HG03196 (cell line): ENCODE results near the gene RAB12.
"Not testable (repeated sequence)": the region's sequence is repeated elsewhere in the genome, so short reads cannot be mapped to it uniquely, and the experiment has no call there.

Source experiments
- ATAC-seq: cut with Tn5 transposase; IDR thresholded peaks from one replicate; pipeline ENCODE4 v1.9.1; 2021; ENCODE audit not compliant: unreplicated experiment

Gene RAB12

DNA sequence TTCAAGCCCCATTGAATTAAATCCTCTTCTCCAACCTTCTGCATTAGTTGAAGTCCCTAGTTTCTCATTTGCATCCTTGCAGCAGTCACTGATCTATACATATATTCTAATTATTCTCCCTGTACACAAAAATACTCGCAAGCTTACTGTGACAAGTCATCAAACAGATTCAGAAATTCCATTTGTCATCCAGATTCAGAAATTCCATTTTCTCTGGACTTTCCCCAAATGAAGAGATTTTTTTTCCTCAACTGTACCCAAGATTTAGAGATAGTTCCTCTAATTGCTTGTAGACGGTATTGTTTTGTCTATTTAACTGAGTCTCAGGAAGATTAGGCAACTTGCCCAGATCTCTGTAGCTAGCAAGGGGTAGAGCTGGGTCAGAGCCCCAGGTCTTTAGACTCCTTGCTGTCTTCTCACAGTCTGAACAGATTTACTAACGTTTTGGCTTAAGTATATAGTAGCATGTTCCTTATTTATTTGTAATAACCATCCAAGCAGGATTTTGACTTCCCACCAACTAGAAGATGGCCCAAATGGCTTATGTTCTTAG is 34.2 kb downstream of the RAB12 start:
- no peak for ATAC-seq

GRCh38 chr18:8647359-8647758 is 38.1 kb downstream of the RAB12 start:
- ATAC-seq = not testable (repeated sequence)

DNA sequence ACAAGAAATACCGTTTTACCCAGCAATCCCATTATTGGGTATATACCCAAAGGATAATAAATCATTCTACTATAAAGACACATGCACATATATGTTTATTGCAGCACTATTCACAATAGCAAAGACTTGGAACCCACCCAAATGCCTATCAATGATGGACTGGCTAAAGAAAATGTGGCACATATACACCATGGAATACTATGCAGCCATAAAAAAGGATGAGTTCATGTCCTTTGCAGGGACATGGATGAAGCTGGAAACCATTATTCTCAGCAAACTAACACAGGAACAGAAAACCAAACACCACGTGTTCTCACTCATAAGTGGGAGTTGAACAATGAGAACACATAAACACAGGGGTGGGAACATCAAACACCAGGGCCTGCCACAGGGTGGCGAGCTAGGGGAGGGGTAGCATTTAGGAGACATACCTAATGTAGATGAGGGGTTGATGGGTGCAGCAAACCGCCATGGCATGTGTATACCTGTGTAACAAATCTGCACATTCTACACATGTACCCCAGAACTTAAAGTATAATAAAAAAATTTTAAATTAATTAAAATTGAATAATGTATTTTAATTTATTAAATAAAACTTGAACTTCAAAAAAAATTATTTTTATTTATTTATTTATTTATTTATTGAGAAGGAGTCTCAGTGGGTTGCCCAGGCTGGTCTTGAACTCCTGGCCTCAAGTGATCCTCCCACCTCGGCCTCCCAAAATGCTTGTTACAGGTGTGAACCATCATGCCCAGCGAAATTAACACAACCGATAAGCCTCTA is 42.4 kb downstream of the RAB12 start:
- not testable (repeated sequence) for ATAC-seq

DNA sequence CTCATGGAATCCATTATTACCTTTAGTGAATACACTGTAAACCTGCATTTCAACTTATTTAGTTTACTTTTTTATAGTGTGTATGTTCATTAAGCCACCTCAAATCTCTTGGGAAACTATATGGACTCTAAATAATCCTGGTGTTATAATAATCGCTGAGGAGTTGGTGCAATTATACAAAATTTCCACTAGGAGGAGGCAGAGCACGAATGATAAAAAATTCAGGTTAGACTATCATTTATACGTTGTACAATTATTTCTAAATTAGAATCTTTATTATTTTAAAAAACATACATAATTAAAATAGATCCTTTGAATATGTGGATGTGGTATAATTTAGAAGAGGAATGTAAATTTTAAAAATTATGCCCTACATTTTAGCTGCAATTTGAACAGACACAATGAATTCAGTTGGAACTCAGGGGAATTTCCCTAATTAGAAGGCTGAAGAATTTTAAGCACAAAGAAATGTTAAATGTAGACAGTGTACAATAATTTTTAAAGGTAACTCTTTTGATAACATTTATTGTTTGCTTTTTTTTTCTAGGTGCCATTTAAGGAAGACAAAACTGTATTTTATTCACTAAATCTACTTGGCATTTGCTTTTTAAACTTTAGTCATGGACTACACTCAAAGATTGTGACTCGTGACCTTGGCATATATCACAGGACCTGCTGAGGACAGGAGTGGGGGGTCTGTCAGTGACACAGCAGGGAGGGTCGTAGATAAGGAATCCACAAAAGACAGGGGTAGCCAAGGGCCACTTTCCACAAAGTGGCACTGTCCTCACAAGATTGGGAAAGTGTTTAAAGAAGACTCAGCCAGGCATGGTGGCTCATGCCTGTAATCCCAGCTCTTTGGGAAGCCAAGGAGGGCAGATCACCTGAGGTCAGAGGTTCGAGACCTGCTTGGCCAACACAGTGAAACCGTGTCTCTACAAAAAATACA is 45.5 kb downstream of the RAB12 start:
- no peak for ATAC-seq

DNA sequence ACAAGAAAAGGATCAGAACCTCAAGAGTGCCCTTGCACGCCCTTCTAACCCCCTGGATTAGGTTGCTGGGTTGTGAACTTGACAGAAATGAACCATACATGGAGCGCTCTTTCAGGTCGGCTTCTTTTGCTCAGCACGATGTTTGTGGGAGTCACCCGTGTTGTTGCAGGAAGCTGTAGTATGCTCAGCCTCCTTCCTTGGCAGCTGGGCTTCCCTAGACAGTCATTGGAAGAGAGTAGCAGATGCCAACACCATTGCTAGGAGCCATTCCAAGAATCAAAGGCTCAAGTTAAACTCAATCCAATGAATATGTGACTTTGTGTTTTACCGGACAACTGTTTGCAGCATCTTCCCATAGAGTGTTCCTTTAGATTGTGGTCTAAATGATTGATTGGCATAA is 47.0 kb downstream of the RAB12 start:
- ATAC-seq = no peak

DNA sequence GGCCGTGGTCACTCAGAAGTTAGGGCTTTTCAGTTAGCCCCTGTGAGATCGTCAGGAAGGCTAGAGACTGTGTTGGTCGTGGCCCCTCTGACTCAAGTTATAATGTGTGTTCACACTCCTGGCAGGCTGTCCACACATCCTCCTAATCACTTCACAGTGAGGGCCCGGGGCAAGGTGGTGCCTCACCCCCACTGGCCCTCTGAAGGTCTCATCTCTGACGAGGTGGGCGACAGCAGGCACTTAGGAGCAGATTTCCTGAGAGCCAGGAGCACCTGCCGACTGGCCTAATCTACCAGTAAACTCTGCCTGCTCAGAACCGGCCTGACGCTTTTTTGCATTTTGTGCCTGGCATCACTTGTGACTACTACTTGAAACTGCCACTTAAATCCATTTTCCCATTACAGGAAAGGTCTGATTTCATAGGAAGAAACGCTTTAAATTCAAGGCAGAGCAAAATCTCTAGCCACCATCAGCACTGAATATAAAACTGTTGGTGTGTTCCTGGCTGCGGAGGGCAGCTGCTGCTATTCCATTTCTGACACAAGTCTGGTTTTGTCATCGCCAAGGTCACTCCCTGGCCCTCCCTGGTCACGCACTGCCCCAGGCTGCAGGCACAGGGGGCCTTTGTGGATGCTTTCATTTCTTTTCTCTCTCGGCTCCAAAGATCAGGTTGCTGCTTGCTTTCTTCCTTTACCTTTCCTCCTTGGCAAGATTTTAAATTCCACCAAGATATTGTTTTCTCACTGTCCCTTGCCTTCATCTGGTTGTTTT is 48.0 kb downstream of the RAB12 start:
- no peak for ATAC-seq

DNA sequence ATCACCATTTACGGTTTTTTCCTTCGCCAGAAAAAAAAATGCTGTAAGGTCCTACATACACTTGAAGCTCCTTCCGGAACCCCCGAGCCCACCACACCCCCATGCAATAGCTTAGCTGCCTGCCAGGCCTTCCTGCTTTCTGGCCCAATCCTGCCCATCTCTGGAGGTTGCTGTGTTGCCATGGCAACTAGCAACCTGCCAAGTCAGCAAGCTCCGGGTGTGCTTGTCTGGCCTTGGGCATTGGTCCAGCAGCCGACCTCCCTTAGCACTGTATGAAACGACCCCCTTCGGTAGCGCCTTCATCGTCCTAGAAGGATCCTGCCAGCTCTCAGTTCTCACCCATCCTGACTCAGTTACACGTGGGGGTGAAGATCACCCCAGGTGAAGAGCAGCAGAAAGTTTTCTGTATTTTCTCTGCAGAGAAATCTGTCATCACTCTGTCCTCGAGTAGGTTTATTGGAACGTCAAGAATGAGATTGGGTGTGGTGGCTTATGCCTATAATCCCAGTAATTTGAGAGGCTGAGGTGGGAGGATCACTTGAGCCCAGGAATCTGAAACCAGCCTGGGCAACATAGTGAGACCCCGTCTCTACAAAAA is 48.7 kb downstream of the RAB12 start:
- ATAC-seq = no peak

DNA sequence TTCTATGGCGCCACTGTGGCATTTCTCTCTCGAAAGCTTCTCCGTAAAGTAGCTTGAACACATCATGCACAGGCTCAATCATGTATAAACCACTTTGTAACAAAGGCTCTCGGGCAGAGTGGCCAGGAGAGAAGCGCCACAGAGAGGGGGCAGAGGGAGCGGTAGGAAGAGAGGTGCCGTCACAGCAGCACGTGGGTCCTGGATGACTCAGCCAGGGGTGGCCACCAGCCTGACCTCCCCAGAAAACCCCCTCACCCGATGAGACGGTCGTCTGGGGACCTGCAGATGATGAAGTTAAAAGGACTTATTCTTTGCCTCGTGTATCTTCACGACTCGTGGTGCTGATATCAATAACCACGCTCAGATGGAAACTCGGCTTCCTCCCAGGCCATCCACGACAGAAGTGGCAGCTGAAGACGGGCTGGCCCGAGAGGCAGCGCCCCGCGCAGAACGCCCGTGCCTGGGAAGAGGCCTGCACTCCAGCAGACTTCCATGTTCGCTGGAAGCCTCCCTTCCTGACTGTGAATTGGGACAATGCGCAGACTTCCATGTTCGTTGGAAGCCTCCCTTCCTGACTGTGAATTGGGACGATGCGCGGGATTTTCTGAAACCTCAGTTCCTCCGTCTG is 49.7 kb downstream of the RAB12 start:
- ATAC-seq = no peak

- no peak for ATAC-seq
Observed at GRCh38 chr18:8659609-8660242, 50.5 kb downstream of the RAB12 start.

- ATAC-seq = no peak
Observed at GRCh38 chr18:8660316-8660715, 51.1 kb downstream of the RAB12 start.

DNA sequence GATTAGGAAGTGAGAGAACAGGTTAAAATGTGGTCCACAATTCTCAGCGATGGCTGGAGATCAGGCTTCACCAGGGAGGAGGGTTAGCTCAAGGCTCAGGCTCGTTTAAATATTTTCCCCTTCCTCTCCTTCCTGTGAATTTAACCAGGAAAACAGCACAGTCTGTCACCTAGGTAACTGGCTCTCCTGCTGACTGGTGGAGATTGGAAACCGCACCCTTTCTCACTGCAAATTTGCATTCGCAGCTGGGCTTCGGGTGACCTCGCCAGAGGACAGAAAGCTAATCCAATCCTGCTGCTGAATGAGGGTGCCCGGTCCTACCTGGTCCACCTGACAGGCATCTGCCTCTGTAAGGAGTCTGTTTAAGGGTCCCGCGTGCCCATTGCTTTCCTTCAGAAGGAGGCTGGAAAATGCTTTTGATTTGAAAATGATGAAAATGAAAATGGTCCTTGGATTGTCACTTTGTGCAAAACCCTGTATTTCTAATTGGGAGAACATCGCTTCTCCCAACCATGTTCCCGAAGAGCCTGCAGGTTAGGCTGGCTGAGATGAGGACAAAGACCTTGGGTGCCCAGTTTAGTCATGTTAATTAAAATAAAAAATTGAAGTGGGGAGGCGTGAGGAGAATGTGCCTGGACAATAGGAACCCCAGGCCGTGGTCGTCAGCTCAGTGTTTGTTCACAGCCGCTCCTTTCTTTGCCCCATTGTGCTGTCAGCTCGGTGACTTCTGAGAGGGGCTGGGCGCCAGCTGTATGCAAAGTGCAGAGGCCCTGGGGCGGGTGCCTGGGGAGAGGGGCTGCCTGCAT is 52.7 kb downstream of the RAB12 start:
- ATAC-seq = no peak

DNA sequence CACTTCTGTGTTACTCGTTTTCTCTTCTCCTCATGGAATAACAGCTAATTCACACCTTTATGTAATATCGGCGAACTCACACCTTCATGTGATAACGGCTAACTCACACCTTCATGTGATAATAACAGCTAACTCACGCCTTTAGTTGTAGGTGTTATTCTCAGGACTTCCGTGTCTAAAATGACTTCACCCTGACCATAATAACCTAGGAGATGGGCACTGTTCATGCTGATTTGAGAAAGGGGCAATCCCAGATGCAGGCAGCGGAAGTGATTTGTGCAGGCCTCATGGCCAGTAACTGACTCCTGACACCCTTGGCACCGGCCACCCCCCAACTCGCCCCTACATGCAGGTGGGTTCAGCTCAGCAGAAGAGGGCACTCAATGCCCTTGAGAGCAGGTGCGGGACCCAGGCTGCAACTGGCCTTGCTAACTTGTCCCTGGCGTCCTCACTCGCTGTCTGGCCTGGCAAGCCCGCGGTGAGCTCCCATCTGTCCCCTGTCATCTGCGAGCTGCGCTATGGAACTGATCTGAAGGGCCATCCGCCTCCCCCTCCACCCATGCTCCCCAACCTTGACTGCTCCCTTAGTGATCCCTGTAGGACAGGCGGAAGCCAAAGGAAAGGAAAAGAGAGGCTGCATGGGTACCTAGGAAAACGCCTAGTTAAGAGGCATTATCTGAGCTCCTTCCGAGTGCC is 53.5 kb downstream of the RAB12 start:
- no peak for ATAC-seq

GRCh38 chr18:8667846-8668245 is 58.6 kb downstream of the RAB12 start:
- ATAC-seq = no peak

GRCh38 chr18:8668381-8668780 is 59.1 kb downstream of the RAB12 start:
- no peak for ATAC-seq

DNA sequence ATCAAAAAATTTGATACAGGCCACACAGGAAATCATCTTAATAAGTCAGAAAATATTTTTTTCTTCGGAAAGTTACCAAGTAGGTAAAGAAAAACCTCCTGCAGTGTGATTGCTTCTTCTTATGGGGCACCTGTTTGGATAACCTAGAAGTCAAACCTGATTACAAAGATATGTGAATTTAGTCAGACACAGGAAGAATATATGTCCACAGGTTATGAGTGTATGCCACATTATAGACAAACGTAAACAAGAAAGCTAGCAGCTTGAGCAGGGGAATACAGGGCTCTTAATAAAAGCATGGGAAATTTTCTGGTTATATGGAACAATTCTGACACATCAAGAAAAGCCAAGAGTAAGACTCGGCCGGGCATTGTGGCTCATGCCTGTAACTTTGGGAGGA is 60.3 kb downstream of the RAB12 start:
- no peak for ATAC-seq

GRCh38 chr18:8673256-8674209 is 64.3 kb downstream of the RAB12 start:
- ATAC-seq = peak; percentile 90

GRCh38 chr18:8675057-8675456 is 65.8 kb downstream of the RAB12 start:
- ATAC-seq = no peak
